GM12878 (cell line): Measurements from ENCODE around the gene NEB. TPM values are rescaled to one million over a fixed set of nuclear protein-coding genes. Genes with fewer than 3 reads are reported as not detected.

Experiments
- ATAC-seq: fragments of 200-7000 bp; cut with Tn5 transposase; 3 replicates; pipeline ENCODE4 v1.9.1; 2020; ENCODE audit warnings: mild to moderate bottlenecking, moderate library complexity
- BruUV-seq: library from RNA; stranded (reverse); fragments of 400-500 nt; replicated peaks from 2 replicates; lab custom pipeline; 2021; lab: Mats Ljungman, UMichigan
- CTCF ChIA-PET: fragments of 300-600 bp; sonication (Branson Sonifier 250); formaldehyde crosslinking; extraction: SDS; loops from one replicate; lab custom pipeline; 2021; ENCODE audit warnings: inconsistent platforms; lab: Yijun Ruan, JAX
- POLR2A ChIA-PET: fragments of 350-600 bp; formaldehyde crosslinking; extraction: SDS; loops from one replicate; lab custom pipeline; 2021; ENCODE audit warnings: inconsistent platforms; lab: Charles Lee
- RAD21 ChIA-PET: fragments of 300-600 bp; sonication (Branson Sonifier 250); formaldehyde crosslinking; loops from one replicate; lab custom pipeline; 2023; ENCODE audit warnings: antibody characterized with exemption; ENCODE audit not compliant: unreplicated experiment; lab: Charles Lee
- SMC1A ChIA-PET: fragments of 300-600 bp; sonication (Branson Sonifier 250); formaldehyde crosslinking; loops from one replicate; lab custom pipeline; 2023; ENCODE audit not compliant: unreplicated experiment, uncharacterized antibody; lab: Charles Lee
- DNase-seq: peaks from one replicate; pipeline ENCODE4 v3.0.0-alpha.2; 2011; ENCODE audit warnings: low read depth, low spot score
- FAIRE-seq: peaks from 3 replicates; lab custom pipeline; 2011; peaks lifted over from hg19 to GRCh38; lab: Jason Lieb, UNC
- H2AFZ ChIP-seq: 2 replicates; pipeline ENCODE4 v1.6.0; 2011; ENCODE audit warnings: low read depth, low read length, control low read depth; ENCODE audit not compliant: control insufficient read depth
- H3K27ac ChIP-seq: 2 replicates; pipeline ENCODE4 v1.5.1; 2011; ENCODE audit warnings: control low read depth; ENCODE audit not compliant: control insufficient read depth, insufficient read depth
- H3K27me3 ChIP-seq, 2 experiments: replicated peaks in 1 of 2; 2 replicates each; pipeline versions ENCODE4 v1.6.0 to v1.6.1; 2011; ENCODE audit warnings: low read length in 1 of 2; ENCODE audit not compliant: control insufficient read depth in 2 of 2, insufficient read depth in 2 of 2
- H3K36me3 ChIP-seq, 2 experiments: 2 replicates each; pipeline ENCODE4 v1.5.1; 2011; ENCODE audit warnings: low read length in 1 of 2; ENCODE audit not compliant: control insufficient read depth in 2 of 2, insufficient read depth in 2 of 2
- H3K4me1 ChIP-seq: 2 replicates; pipeline ENCODE4 v1.6.1; 2011; ENCODE audit warnings: mild to moderate bottlenecking, low read length, moderate library complexity, mixed read lengths; ENCODE audit not compliant: control insufficient read depth, insufficient read depth
- H3K4me2 ChIP-seq: 2 replicates; pipeline ENCODE4 v1.6.0; 2011; ENCODE audit warnings: control low read depth; ENCODE audit not compliant: control insufficient read depth, insufficient read depth
- H3K4me3 ChIP-seq: fragments of 200-600 bp; sonication (generic); 2 replicates; pipeline ENCODE4 v1.5.1; 2016
- H3K79me2 ChIP-seq: 2 replicates; pipeline ENCODE4 v1.6.0; 2011; ENCODE audit warnings: low read length; ENCODE audit not compliant: control insufficient read depth, insufficient read depth
- H3K9ac ChIP-seq: 2 replicates; pipeline ENCODE4 v1.8.0; 2011; ENCODE audit warnings: low read length, control low read depth, mixed read lengths; ENCODE audit not compliant: control insufficient read depth, insufficient read depth
- H3K9me3 ChIP-seq: replicated peaks from 3 replicates; pipeline ENCODE4 v1.5.1; 2011; ENCODE audit warnings: mild to moderate bottlenecking, low read length; ENCODE audit not compliant: control insufficient read depth, insufficient read depth
- H4K20me1 ChIP-seq: 2 replicates; pipeline ENCODE4 v1.6.0; 2011; ENCODE audit not compliant: control insufficient read depth, insufficient read depth
- ATF7 ChIP-seq: fragments of 450-650 bp; IDR thresholded peaks from 2 replicates; pipeline ENCODE4 v1.6.1; 2016; ENCODE audit warnings: low read depth, mild to moderate bottlenecking
- CEBPB ChIP-seq, 2 experiments: fragments of 150-350 bp in 1 of 2; IDR thresholded peaks; 2 replicates each; pipeline ENCODE4 v1.6.1; 2012 to 2014; ENCODE audit warnings: low read depth in 2 of 2, low read length in 2 of 2, borderline replicate concordance in 1 of 2, inconsistent platforms in 1 of 2
- CREB1 ChIP-seq: IDR thresholded peaks from 2 replicates; pipeline ENCODE4 v1.6.1; 2012; ENCODE audit warnings: low read depth, mild to moderate bottlenecking, inconsistent platforms
- CREM ChIP-seq: IDR thresholded peaks from 2 replicates; pipeline ENCODE4 v1.6.1; 2014; ENCODE audit warnings: antibody characterized with exemption, low read depth
- DPF2 ChIP-seq: fragments of 450-650 bp; IDR thresholded peaks from 2 replicates; pipeline ENCODE4 v1.6.1; 2017; ENCODE audit warnings: mild to moderate bottlenecking
- FOS ChIP-seq: IDR thresholded peaks from 3 replicates; pipeline ENCODE4 v1.6.1; 2011; ENCODE audit warnings: borderline replicate concordance; ENCODE audit not compliant: insufficient read length; ENCODE audit errors: extremely low read depth
- JUNB ChIP-seq: IDR thresholded peaks from 2 replicates; pipeline ENCODE4 v1.6.1; 2016; ENCODE audit warnings: antibody characterized with exemption, mild to moderate bottlenecking
- JUND ChIP-seq: IDR thresholded peaks from 2 replicates; pipeline ENCODE4 v1.6.1; 2012; ENCODE audit warnings: low read depth, mild to moderate bottlenecking, low read length, improper control_type of control experiment, moderate library complexity
- NKRF ChIP-seq: fragments of 450-650 bp; conservative IDR thresholded peaks from 2 replicates; pipeline ENCODE4 v1.6.1; 2017; ENCODE audit warnings: mild to moderate bottlenecking, moderate library complexity
- RELB ChIP-seq: fragments of 450-650 bp; IDR thresholded peaks from 2 replicates; pipeline ENCODE4 v1.6.1; 2017; ENCODE audit warnings: low read depth, mild to moderate bottlenecking, moderate library complexity
- SPI1 ChIP-seq: IDR thresholded peaks from 2 replicates; pipeline ENCODE4 v1.6.1; 2011; ENCODE audit warnings: low read depth, mild to moderate bottlenecking, low read length, moderate library complexity, borderline replicate concordance; ENCODE audit not compliant: insufficient read depth
- ZNF217 ChIP-seq: fragments of 450-650 bp; IDR thresholded peaks from 2 replicates; pipeline ENCODE4 v1.6.1; 2017; ENCODE audit warnings: antibody characterized with exemption, mild to moderate bottlenecking
- ZNF24 ChIP-seq: fragments of 450-650 bp; IDR thresholded peaks from 2 replicates; pipeline ENCODE4 v1.6.1; 2017; ENCODE audit warnings: antibody characterized with exemption, mild to moderate bottlenecking
- ZNF687 ChIP-seq: fragments of 450-650 bp; IDR thresholded peaks from 2 replicates; pipeline ENCODE4 v1.6.1; 2017; ENCODE audit warnings: mild to moderate bottlenecking, moderate library complexity
- WGBS: methylation state at CpG from one replicate; pipeline ENCODE4 v1.1.6; 2016; ENCODE audit warnings: low lambda C conversion rate; ENCODE audit not compliant: insufficient replicate concordance, insufficient coverage; ENCODE audit errors: missing lambda C conversion rate; 5-methylcytosine and 5-hydroxymethylcytosine counted together
- in situ Hi-C: fragments of 300-500 bp; cut with MboI; formaldehyde crosslinking; loops from 9 replicates; pipeline ENCODE4 v1.14.3; 2018; ENCODE audit warnings: mixed read lengths
- intact Hi-C: fragments of 100-400 bp; cut with micrococcal nuclease; formaldehyde crosslinking; loops from one replicate; pipeline ENCODE4 v1.14.2; 2022; ENCODE audit not compliant: unreplicated experiment
- polyA plus RNA-seq, 11 experiments: library from polyadenylated mRNA; depleted of rRNA in 4 of 11; unstranded in 6 of 11; stranded (reverse) in 5 of 11; fragments of >200 nt; fragmentation: Nextera tagmentation in 4 of 11; fragmentation: Illumina TruSeq in 1 of 11; extraction: Ambion mirVana in 4 of 11; extraction: Trizol in 1 of 11; gene quantifications; 1 replicate in 1 of 11; 2 replicates in 10 of 11; pipeline versions ENCODE4 v1.2.1 to v1.2.3, GENCODE V29; 2011 to 2016; ENCODE audit warnings: inconsistent platforms in 2 of 11, missing spikeins in 2 of 11, low read depth in 1 of 11
- total RNA-seq, 4 experiments: library from RNA; depleted of rRNA in 3 of 4; stranded (reverse); fragments of >200 nt in 3 of 4; fragmentation: Illumina TruSeq in 1 of 4; extraction: Trizol in 1 of 4; gene quantifications; 2 replicates each; pipeline versions ENCODE4 v1.2.1 to v1.2.3, GENCODE V29; 2013 to 2021
- TF ChIP-seq, protein P1 (sequence below): fragments of 450-650 bp; IDR thresholded peaks from 2 replicates; pipeline ENCODE4 v1.6.1; 2017; ENCODE audit warnings: mild to moderate bottlenecking

The NEB gene
- total and polyA plus RNA-seq, 10 of the 15 experiments (the other 5 are each of a cell fraction or from before 2014, with no cell fraction given), result 0.04 to 0.77 (median 0.12) TPM

- Histone ChIP-seq H3K36me3 (no peaks in the 10 kb centered on the region), H3K27me3 (peaks cover 0 to 2% of the 10 kb centered on the region in 2 experiments; a peak in 2 of 4 replicates), H3K79me2 (no peaks in the 10 kb centered on the region), H4K20me1 (no peaks in the 10 kb centered on the region), H3K4me1 (no peaks in the 10 kb centered on the region), H3K27ac (no peak overlapping the region), H3K9me3 (no peaks in the 10 kb centered on the region), H3K9ac (no peak overlapping the region), H2AFZ (no peak overlapping the region), H3K4me3 (no peak overlapping the region), H3K4me2 (no peak overlapping the region)
- BruUV-seq, result no TSS peak
- ChIA-PET POLR2A (no interaction called here), SMC1A (no interaction called here), RAD21 (no interaction called here), CTCF (no interaction called here)
- in situ Hi-C loops (no loop called here), intact Hi-C loops (loop anchor here (10.0 kb wide), 1 partner anchor 325 kb away; no protein-coding TSS in a partner anchor)
- WGBS, result 73% methylated on average over 13 of the region's 13 CpGs
- ATAC-seq (peak; percentile 98), DNase-seq (no peak), FAIRE-seq (no peak)
- TF ChIP-seq DPF2 (0 out of 2 replicates have a peak, but pooled peaks have one; percentile 43), RELB (no peak), SPI1 (peak; percentile 66; the same call in 1 of the 2 replicates), CEBPB (IDR thresholded peaks at IDR 0.05; ENCODE audit: borderline replicate concordance in 1 of 2, low read depth in 2 of 2, low read length in 2 of 2) (no peak), JUNB (peak; percentile 37; the same call in 1 of the 2 replicates), ZNF217 (no peak), NKRF (no peak), JUND (no peak), ZNF24 (no peak), CREB1 (peak; percentile 80), CREM (peak; percentile 83), ATF7 (peak; percentile 96), FOS (no peak), ZNF687 (no peak)
- TF ChIP-seq, protein P1, sequence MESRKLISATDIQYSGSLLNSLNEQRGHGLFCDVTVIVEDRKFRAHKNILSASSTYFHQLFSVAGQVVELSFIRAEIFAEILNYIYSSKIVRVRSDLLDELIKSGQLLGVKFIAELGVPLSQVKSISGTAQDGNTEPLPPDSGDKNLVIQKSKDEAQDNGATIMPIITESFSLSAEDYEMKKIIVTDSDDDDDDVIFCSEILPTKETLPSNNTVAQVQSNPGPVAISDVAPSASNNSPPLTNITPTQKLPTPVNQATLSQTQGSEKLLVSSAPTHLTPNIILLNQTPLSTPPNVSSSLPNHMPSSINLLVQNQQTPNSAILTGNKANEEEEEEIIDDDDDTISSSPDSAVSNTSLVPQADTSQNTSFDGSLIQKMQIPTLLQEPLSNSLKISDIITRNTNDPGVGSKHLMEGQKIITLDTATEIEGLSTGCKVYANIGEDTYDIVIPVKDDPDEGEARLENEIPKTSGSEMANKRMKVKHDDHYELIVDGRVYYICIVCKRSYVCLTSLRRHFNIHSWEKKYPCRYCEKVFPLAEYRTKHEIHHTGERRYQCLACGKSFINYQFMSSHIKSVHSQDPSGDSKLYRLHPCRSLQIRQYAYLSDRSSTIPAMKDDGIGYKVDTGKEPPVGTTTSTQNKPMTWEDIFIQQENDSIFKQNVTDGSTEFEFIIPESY, result no peak
Measured at GRCh38 chr2:151619337-151619989, 114.8 kb downstream of the NEB start.
